RWPE2 (cell line): ENCODE data around the gene NELFCD.

Experiments used
- ATAC-seq: fragments of 200-7000 bp; cut with Tn5 transposase; 3 replicates; pipeline ENCODE4 v1.9.1; 2021; ENCODE audit warnings: low read depth
- DNase-seq: peaks from one replicate; pipeline ENCODE4 v3.0.0-alpha.2; 2020; ENCODE audit warnings: low spot score
- H3K27ac ChIP-seq: fragments of 450-650 bp; 2 replicates; pipeline ENCODE4 v1.5.1; 2017; ENCODE audit warnings: mild to moderate bottlenecking; ENCODE audit not compliant: poor library complexity, severe bottlenecking
- H3K27me3 ChIP-seq: fragments of 250-450 bp; sonication (Bioruptor Pico); 2 replicates; pipeline ENCODE4 v1.5.1; 2021; ENCODE audit warnings: mild to moderate bottlenecking, moderate library complexity; ENCODE audit not compliant: insufficient read depth, poor library complexity, severe bottlenecking
- H3K36me3 ChIP-seq: fragments of 250-450 bp; sonication (Bioruptor Pico); 2 replicates; pipeline ENCODE4 v1.5.1; 2020; ENCODE audit warnings: low read depth, mild to moderate bottlenecking, moderate library complexity
- H3K4me1 ChIP-seq: fragments of 250-450 bp; sonication (Bioruptor Pico); 2 replicates; pipeline ENCODE4 v1.5.1; 2021; ENCODE audit warnings: mild to moderate bottlenecking, moderate library complexity; ENCODE audit not compliant: insufficient read depth, poor library complexity, severe bottlenecking
- H3K4me3 ChIP-seq: fragments of 250-450 bp; sonication (Bioruptor Pico); 2 replicates; pipeline ENCODE4 v1.5.1; 2021; ENCODE audit warnings: mild to moderate bottlenecking, moderate library complexity; ENCODE audit not compliant: severe bottlenecking
- H3K9me3 ChIP-seq: fragments of 250-450 bp; sonication (Bioruptor Pico); 2 replicates; pipeline ENCODE4 v1.5.1; 2021; ENCODE audit warnings: mild to moderate bottlenecking, moderate library complexity; ENCODE audit not compliant: severe bottlenecking
- TF ChIP-seq, protein P1 (sequence below): fragments of 450-650 bp; IDR thresholded peaks from one replicate; pipeline ENCODE4 v1.5.1; 2017; ENCODE audit warnings: mild to moderate bottlenecking, moderate library complexity; ENCODE audit not compliant: poor library complexity, severe bottlenecking

The NELFCD gene

DNA sequence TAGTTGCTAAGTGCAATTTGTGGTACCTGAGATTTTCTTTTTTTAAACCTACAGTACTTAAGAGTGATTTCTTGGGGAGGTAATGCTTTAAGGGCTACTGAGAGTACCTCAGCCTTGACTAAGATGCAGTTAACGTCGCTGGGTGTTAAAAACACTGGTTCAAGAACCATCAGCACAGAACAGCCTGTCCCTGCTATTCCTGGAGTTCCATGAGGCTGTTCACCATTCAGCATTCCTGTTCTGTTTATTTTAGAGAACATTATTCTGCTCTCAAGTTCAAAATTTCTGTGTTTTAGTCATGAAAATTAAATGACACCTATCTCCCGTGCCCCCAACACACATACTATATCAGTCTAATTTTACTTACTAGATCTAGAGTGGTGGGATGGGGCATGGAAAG is 63.2 kb downstream of the NELFCD start:
- TF ChIP-seq, protein P1, sequence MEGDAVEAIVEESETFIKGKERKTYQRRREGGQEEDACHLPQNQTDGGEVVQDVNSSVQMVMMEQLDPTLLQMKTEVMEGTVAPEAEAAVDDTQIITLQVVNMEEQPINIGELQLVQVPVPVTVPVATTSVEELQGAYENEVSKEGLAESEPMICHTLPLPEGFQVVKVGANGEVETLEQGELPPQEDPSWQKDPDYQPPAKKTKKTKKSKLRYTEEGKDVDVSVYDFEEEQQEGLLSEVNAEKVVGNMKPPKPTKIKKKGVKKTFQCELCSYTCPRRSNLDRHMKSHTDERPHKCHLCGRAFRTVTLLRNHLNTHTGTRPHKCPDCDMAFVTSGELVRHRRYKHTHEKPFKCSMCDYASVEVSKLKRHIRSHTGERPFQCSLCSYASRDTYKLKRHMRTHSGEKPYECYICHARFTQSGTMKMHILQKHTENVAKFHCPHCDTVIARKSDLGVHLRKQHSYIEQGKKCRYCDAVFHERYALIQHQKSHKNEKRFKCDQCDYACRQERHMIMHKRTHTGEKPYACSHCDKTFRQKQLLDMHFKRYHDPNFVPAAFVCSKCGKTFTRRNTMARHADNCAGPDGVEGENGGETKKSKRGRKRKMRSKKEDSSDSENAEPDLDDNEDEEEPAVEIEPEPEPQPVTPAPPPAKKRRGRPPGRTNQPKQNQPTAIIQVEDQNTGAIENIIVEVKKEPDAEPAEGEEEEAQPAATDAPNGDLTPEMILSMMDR, result no peak
- H3K27me3 ChIP-seq, result no peaks in the 10 kb centered on the region
- H3K9me3 ChIP-seq, result no peaks in the 10 kb centered on the region
- H3K4me3 ChIP-seq, result no peak overlapping the region
- H3K27ac ChIP-seq, result peak overlapping the region; percentile 55
- DNase-seq (no peak), ATAC-seq (no peak)
- peaks cover 25% of the 10 kb centered on the region for H3K36me3 ChIP-seq
- peaks cover 43% of the 10 kb centered on the region for H3K4me1 ChIP-seq
